HepG2 (cell line): Measurements from ENCODE around the gene MARS1. TPM values are rescaled to one million over a fixed set of nuclear protein-coding genes. Genes with fewer than 3 reads are reported as not detected.

Experiments used
- POLR2G ChIP-seq: fragments of 200-400 bp; formaldehyde crosslinking; IDR thresholded peaks from 2 replicates; pipeline ENCODE4 v1.6.1; 2018; ENCODE audit warnings: mild to moderate bottlenecking, low read depth, low read length, moderate library complexity
- polyA plus RNA-seq, 8 experiments: library from polyadenylated mRNA; depleted of rRNA in 3 of 8; stranded (reverse) in 7 of 8; unstranded in 1 of 8; fragments of >200 nt; fragmentation: Illumina TruSeq in 4 of 8; extraction: Trizol in 4 of 8; gene quantifications; 2 replicates each; pipeline versions ENCODE4 v1.2.1 to v1.2.3, GENCODE V29; 2011 to 2016; ENCODE audit warnings: low read depth in 4 of 8, missing spikeins in 1 of 8, mixed read lengths in 1 of 8; ENCODE audit not compliant: insufficient read depth in 1 of 8
- total RNA-seq, 5 experiments: library from RNA; depleted of rRNA; stranded (reverse); fragments of >200 nt; fragmentation: Illumina TruSeq; extraction: Trizol; gene quantifications; 2 replicates each; pipeline ENCODE4 v1.2.3, GENCODE V29; 2016; ENCODE audit warnings: low read depth in 1 of 5
- TF ChIP-seq, protein P1 (sequence below): sonication (generic); formaldehyde crosslinking; IDR thresholded peaks from 2 replicates; pipeline ENCODE4 v1.5.0; 2020; ENCODE audit warnings: mild to moderate bottlenecking, missing genetic modification reagents, borderline replicate concordance
- TF ChIP-seq, protein P2 (sequence below): sonication (generic); formaldehyde crosslinking; IDR thresholded peaks from 2 replicates; pipeline ENCODE4 v1.4.0; 2020; ENCODE audit warnings: missing genetic modification reagents

The MARS1 gene
- total and polyA plus RNA-seq, 2 of the 13 experiments (the other 11 are each of a cell fraction or from before 2014, with no cell fraction given) = 115 to 181 TPM

DNA sequence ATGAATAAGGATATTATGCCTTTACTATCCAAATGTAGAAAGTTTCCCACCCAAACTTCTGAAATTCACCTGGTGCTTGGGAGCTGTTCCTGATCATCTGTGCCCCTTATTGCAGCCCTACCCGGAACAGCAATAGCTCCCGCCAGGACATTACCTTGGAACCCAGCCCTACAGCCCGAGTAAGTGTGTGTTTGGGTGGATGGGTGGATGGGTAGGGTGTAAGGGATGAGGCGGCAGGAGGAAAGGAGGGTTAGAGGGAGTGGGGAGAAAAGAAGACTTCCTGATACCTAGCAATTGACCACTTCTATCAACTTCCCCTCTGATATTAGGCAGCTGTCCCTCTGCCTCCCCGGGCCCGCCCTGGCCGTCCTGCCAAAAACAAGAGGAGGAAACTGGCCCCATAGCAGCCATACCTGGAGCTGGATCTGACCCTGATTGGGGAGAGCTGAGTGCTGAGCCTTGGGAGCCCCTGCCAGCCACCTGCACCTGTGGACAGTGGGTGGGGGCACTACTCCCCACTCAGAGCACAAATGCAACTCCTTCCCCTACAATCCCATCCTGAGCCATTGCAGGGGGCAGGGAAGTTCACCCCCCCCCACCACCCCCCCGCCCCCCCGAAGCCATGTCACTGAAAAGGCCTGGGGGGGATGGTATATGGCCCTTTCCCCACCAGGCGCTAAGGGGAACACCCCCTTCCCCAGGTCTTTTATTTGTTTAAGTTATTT, 41.1 kb downstream of the MARS1 start (continued):
- TF ChIP-seq, protein P1, sequence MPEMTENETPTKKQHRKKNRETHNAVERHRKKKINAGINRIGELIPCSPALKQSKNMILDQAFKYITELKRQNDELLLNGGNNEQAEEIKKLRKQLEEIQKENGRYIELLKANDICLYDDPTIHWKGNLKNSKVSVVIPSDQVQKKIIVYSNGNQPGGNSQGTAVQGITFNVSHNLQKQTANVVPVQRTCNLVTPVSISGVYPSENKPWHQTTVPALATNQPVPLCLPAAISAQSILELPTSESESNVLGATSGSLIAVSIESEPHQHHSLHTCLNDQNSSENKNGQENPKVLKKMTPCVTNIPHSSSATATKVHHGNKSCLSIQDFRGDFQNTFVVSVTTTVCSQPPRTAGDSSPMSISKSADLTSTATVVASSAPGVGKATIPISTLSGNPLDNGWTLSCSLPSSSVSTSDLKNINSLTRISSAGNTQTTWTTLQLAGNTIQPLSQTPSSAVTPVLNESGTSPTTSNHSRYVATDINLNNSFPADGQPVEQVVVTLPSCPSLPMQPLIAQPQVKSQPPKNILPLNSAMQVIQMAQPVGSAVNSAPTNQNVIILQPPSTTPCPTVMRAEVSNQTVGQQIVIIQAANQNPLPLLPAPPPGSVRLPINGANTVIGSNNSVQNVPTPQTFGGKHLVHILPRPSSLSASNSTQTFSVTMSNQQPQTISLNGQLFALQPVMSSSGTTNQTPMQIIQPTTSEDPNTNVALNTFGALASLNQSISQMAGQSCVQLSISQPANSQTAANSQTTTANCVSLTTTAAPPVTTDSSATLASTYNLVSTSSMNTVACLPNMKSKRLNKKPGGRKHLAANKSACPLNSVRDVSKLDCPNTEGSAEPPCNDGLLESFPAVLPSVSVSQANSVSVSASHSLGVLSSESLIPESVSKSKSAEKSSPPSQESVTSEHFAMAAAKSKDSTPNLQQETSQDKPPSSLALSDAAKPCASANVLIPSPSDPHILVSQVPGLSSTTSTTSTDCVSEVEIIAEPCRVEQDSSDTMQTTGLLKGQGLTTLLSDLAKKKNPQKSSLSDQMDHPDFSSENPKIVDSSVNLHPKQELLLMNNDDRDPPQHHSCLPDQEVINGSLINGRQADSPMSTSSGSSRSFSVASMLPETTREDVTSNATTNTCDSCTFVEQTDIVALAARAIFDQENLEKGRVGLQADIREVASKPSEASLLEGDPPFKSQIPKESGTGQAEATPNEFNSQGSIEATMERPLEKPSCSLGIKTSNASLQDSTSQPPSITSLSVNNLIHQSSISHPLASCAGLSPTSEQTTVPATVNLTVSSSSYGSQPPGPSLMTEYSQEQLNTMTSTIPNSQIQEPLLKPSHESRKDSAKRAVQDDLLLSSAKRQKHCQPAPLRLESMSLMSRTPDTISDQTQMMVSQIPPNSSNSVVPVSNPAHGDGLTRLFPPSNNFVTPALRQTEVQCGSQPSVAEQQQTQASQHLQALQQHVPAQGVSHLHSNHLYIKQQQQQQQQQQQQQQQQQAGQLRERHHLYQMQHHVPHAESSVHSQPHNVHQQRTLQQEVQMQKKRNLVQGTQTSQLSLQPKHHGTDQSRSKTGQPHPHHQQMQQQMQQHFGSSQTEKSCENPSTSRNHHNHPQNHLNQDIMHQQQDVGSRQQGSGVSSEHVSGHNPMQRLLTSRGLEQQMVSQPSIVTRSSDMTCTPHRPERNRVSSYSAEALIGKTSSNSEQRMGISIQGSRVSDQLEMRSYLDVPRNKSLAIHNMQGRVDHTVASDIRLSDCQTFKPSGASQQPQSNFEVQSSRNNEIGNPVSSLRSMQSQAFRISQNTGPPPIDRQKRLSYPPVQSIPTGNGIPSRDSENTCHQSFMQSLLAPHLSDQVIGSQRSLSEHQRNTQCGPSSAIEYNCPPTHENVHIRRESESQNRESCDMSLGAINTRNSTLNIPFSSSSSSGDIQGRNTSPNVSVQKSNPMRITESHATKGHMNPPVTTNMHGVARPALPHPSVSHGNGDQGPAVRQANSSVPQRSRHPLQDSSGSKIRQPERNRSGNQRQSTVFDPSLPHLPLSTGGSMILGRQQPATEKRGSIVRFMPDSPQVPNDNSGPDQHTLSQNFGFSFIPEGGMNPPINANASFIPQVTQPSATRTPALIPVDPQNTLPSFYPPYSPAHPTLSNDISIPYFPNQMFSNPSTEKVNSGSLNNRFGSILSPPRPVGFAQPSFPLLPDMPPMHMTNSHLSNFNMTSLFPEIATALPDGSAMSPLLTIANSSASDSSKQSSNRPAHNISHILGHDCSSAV (CRISPR knock-in tag) = no peak
- TF ChIP-seq, protein P2, sequence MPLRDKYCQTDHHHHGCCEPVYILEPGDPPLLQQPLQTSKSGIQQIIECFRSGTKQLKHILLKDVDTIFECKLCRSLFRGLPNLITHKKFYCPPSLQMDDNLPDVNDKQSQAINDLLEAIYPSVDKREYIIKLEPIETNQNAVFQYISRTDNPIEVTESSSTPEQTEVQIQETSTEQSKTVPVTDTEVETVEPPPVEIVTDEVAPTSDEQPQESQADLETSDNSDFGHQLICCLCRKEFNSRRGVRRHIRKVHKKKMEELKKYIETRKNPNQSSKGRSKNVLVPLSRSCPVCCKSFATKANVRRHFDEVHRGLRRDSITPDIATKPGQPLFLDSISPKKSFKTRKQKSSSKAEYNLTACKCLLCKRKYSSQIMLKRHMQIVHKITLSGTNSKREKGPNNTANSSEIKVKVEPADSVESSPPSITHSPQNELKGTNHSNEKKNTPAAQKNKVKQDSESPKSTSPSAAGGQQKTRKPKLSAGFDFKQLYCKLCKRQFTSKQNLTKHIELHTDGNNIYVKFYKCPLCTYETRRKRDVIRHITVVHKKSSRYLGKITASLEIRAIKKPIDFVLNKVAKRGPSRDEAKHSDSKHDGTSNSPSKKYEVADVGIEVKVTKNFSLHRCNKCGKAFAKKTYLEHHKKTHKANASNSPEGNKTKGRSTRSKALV (CRISPR knock-in tag) = no peak
- TF ChIP-seq POLR2G = 0 out of 2 replicates have a peak, but pooled peaks have one; percentile 18
